Keratinocyte (primary cell): ENCODE measurements around the gene NCAPG. TPM values are rescaled to one million over a fixed set of nuclear protein-coding genes. Genes with fewer than 3 reads are reported as not detected.

ENCODE experiments used
- DNase-seq: peaks from one replicate; pipeline ENCODE4 v3.0.0-alpha.2; 2011; ENCODE audit warnings: low read depth, missing footprints, low spot score
- FAIRE-seq: peaks from 2 replicates; lab custom pipeline; 2011; peaks lifted over from hg19 to GRCh38; lab: Jason Lieb, UNC
- H2AFZ ChIP-seq: 2 replicates; pipeline ENCODE4 v1.6.0; 2012; ENCODE audit warnings: low read length, control low read depth, inconsistent platforms; ENCODE audit not compliant: control insufficient read depth
- H3K27ac ChIP-seq: 2 replicates; pipeline ENCODE4 v1.5.1; 2011; ENCODE audit warnings: low read length; ENCODE audit not compliant: control insufficient read depth, insufficient read depth
- H3K27me3 ChIP-seq: 3 replicates; pipeline ENCODE4 v1.6.0; 2011; ENCODE audit warnings: low read length; ENCODE audit not compliant: control insufficient read depth, insufficient read depth; ENCODE audit errors: extremely low read depth
- H3K36me3 ChIP-seq, 2 experiments: 2 replicates in 1 of 2; 3 replicates in 1 of 2; pipeline ENCODE4 v1.5.1; 2011; ENCODE audit warnings: low read length in 2 of 2, mild to moderate bottlenecking in 1 of 2; ENCODE audit not compliant: control insufficient read depth in 2 of 2, insufficient read depth in 2 of 2; ENCODE audit errors: extremely low read depth in 1 of 2
- H3K4me1 ChIP-seq: 3 replicates; pipeline ENCODE4 v1.5.1; 2011; ENCODE audit warnings: low read length; ENCODE audit not compliant: control insufficient read depth, insufficient read depth; ENCODE audit errors: extremely low read depth
- H3K4me2 ChIP-seq: 3 replicates; pipeline ENCODE4 v1.6.0; 2011; ENCODE audit warnings: low read depth, low read length; ENCODE audit not compliant: control insufficient read depth, insufficient read depth; ENCODE audit errors: extremely low read depth
- H3K4me3 ChIP-seq, 3 experiments: fragments of 200-600 bp in 1 of 3; sonication (generic) in 1 of 3; 2 replicates in 2 of 3; 3 replicates in 1 of 3; pipeline ENCODE4 v1.5.1; 2011 to 2016; ENCODE audit warnings: low read length in 3 of 3, mild to moderate bottlenecking in 3 of 3, control low read depth in 2 of 3, inconsistent platforms in 1 of 3, low read depth in 1 of 3, mixed read lengths in 1 of 3, mixed run types in 1 of 3, moderate library complexity in 1 of 3; ENCODE audit not compliant: control insufficient read depth in 2 of 3, insufficient read depth in 2 of 3; ENCODE audit errors: extremely low read depth in 1 of 3
- H3K79me2 ChIP-seq: 2 replicates; pipeline ENCODE4 v1.6.0; 2012; ENCODE audit warnings: low read length; ENCODE audit not compliant: control insufficient read depth, insufficient read depth
- H3K9ac ChIP-seq: 3 replicates; pipeline ENCODE4 v1.6.0; 2011; ENCODE audit warnings: low read length; ENCODE audit not compliant: control insufficient read depth, insufficient read depth; ENCODE audit errors: extremely low read depth
- H3K9me1 ChIP-seq: 3 replicates; pipeline ENCODE4 v1.6.0; 2011; ENCODE audit warnings: low read length; ENCODE audit not compliant: control insufficient read depth, insufficient read depth; ENCODE audit errors: extremely low read depth
- H3K9me3 ChIP-seq: 2 replicates; pipeline ENCODE4 v1.5.1; 2012; ENCODE audit warnings: low read depth, low read length; ENCODE audit not compliant: control insufficient read depth
- H4K20me1 ChIP-seq: 3 replicates; pipeline ENCODE4 v1.6.0; 2011; ENCODE audit warnings: low read length; ENCODE audit not compliant: control insufficient read depth, insufficient read depth; ENCODE audit errors: extremely low read depth
- EZH2 ChIP-seq: IDR thresholded peaks from one replicate; pipeline ENCODE4 v1.6.1; 2012; ENCODE audit warnings: inconsistent platforms, mild to moderate bottlenecking, low read length, moderate library complexity
- dilution Hi-C: fragments of 300-500 bp; cut with MboI; formaldehyde crosslinking; loops from one replicate; pipeline ENCODE4 v1.7.0; 2020; ENCODE audit warnings: low sequenced_read_pairs; ENCODE audit not compliant: extremely low pct_ligation_motif_present
- polyA plus RNA-seq, 5 experiments: library from polyadenylated mRNA; depleted of rRNA in 3 of 5; stranded (reverse) in 3 of 5; stranded (forward) in 1 of 5; unstranded in 1 of 5; fragments of >200 nt; gene quantifications; 1 replicate in 1 of 5; 2 replicates in 3 of 5; 3 replicates in 1 of 5; pipeline versions ENCODE4 v1.2.1 to v1.2.3, GENCODE V29; 2011 to 2012; ENCODE audit warnings: missing spikeins in 2 of 5, low read depth in 1 of 5, low replicate concordance in 1 of 5
- TF ChIP-seq, protein P1 (sequence below), 3 experiments: IDR thresholded peaks in 1 of 3; conservative IDR thresholded peaks in 1 of 3; optimal IDR thresholded peaks in 1 of 3; 2 replicates in 2 of 3; 3 replicates in 1 of 3; pipeline versions ENCODE3 to v1.5.1; 2011; ENCODE audit warnings: low read length in 3 of 3, mild to moderate bottlenecking in 3 of 3, moderate library complexity in 2 of 3, control low read depth in 1 of 3, inconsistent platforms in 1 of 3; ENCODE audit not compliant: insufficient read depth in 2 of 3; ENCODE audit errors: extremely low read depth in 1 of 3

NCAPG gene
- polyA plus RNA-seq, 1 donor (not counting 4 experiments of a cell fraction or from before 2014, with no cell fraction given), result 18.0 TPM

DNA sequence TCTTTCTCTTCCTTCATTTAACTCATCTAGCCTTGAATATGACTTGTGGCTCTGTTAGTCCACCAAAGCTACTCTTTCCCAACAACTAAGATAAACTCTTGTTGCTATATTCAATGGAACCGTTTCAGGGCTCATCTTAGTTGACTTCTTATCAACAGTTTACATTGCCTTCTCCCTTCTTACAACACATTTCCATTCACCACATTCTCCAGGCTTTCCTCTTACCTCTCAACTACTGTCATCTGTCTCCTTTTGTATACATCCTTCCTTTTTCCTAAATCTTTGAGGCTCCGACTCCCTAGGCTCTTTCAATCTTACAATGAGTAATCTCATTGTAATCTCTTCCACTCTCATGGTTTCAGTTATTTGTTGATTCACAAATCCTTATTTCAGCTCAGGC lies 58.5 kb downstream of the NCAPG start:
- Histone ChIP-seq H3K27ac (no peak overlapping the region), H4K20me1 (no peaks in the 10 kb centered on the region), H3K79me2 (no peaks in the 10 kb centered on the region), H3K9me1 (no peaks in the 10 kb centered on the region), H3K9me3 (no peaks in the 10 kb centered on the region), H3K36me3 (no peaks in the 10 kb centered on the region), H2AFZ (no peak overlapping the region), H3K4me2 (no peak overlapping the region), H3K4me1 (no peaks in the 10 kb centered on the region), H3K9ac (no peak overlapping the region), H3K4me3 (no peak overlapping the region), H3K27me3 (no peaks in the 10 kb centered on the region)
- no peak for TF ChIP-seq EZH2
- TF ChIP-seq, protein P1, sequence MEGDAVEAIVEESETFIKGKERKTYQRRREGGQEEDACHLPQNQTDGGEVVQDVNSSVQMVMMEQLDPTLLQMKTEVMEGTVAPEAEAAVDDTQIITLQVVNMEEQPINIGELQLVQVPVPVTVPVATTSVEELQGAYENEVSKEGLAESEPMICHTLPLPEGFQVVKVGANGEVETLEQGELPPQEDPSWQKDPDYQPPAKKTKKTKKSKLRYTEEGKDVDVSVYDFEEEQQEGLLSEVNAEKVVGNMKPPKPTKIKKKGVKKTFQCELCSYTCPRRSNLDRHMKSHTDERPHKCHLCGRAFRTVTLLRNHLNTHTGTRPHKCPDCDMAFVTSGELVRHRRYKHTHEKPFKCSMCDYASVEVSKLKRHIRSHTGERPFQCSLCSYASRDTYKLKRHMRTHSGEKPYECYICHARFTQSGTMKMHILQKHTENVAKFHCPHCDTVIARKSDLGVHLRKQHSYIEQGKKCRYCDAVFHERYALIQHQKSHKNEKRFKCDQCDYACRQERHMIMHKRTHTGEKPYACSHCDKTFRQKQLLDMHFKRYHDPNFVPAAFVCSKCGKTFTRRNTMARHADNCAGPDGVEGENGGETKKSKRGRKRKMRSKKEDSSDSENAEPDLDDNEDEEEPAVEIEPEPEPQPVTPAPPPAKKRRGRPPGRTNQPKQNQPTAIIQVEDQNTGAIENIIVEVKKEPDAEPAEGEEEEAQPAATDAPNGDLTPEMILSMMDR (optimal IDR thresholded peaks at IDR 0.05 in 1 of 3, IDR thresholded peaks at IDR 0.05 in 1 of 3, conservative IDR thresholded peaks at IDR 0.05 in 1 of 3; ENCODE audit: extremely low read depth in 1 of 3, insufficient read depth in 2 of 3, low read length in 3 of 3), result no peak
- DNase-seq, result no peak
- dilution Hi-C loops, result no loop called here
- FAIRE-seq, result no peak

DNA sequence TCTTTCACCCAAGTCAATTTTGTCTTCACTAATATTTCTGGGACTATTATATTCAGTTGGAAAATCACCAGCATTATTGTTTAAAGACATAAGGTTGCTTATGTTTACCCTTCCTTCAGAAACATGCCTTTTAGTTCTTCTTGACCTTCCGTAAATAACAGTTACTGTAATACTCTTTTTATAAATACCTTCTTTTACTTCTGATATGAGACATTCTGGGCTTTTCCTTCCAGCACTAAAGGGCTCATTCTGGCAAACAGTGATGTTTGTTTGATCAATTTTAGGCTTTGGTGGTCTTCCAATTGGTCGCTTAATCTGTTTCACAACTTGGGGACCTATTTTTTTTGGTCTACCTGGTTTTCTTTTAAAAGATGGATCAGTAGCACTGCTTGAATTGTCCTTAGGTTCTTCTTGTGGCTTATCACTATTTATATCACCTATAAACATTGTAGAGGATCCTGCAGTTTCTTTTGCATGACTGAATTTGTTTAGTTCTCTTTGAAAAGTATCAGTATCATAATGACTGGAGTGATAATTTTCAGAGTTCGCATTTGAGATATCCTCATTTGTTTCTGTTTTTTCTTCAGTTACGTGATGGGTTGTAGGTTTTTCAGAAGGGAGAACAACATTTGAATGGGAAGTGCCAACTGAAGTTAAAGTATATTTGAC lies 64.8 kb downstream of the NCAPG start:
- H3K79me2 ChIP-seq, result no peaks in the 10 kb centered on the region
- DNase-seq (no peak), FAIRE-seq (no peak)
- no peaks in the 10 kb centered on the region for H3K27me3 ChIP-seq
- H3K9me3 ChIP-seq, result no peaks in the 10 kb centered on the region
- no peaks in the 10 kb centered on the region for H3K9me1 ChIP-seq
- H3K4me1 ChIP-seq, result no peaks in the 10 kb centered on the region
- no peaks in the 10 kb centered on the region for H3K36me3 ChIP-seq
- H4K20me1 ChIP-seq, result no peaks in the 10 kb centered on the region
- TF ChIP-seq, protein P1 (optimal IDR thresholded peaks at IDR 0.05 in 1 of 3, IDR thresholded peaks at IDR 0.05 in 1 of 3, conservative IDR thresholded peaks at IDR 0.05 in 1 of 3; ENCODE audit: extremely low read depth in 1 of 3, insufficient read depth in 2 of 3, low read length in 3 of 3), result no peak
- no peak for TF ChIP-seq EZH2
- no peak overlapping the region for H3K4me3 ChIP-seq
- H3K4me2 ChIP-seq, result no peak overlapping the region
- dilution Hi-C loops, result no loop called here
- no peak overlapping the region for H2AFZ ChIP-seq
- H3K27ac ChIP-seq, result no peak overlapping the region
- no peak overlapping the region for H3K9ac ChIP-seq
